H1 (cell line): ENCODE results near the gene CLUH. TPM values are rescaled to one million over a fixed set of nuclear protein-coding genes. Genes with fewer than 3 reads are reported as not detected.

Experiments
- CTCF ChIA-PET: fragments of 300-600 bp; sonication (Branson Sonifier 250); formaldehyde crosslinking; loops from one replicate; lab custom pipeline; 2021; ENCODE audit not compliant: partially characterized antibody; lab: Charles Lee
- POLR2A ChIA-PET: fragments of 300-600 bp; sonication (Branson Sonifier 250); formaldehyde crosslinking; loops from one replicate; lab custom pipeline; 2021; ENCODE audit warnings: inconsistent platforms; ENCODE audit not compliant: partially characterized antibody; lab: Charles Lee
- DNase-seq, 2 experiments: peaks; one replicate each; pipeline versions ENCODE4 v3.0.0 to v3.0.0-alpha.2; 2010 to 2022; ENCODE audit warnings: low spot score in 2 of 2, low read depth in 1 of 2, mixed read lengths in 1 of 2
- FAIRE-seq: peaks from 2 replicates; lab custom pipeline; 2011; peaks lifted over from hg19 to GRCh38; lab: Jason Lieb, UNC
- H2AFZ ChIP-seq: 2 replicates; pipeline ENCODE4 v1.8.1; 2012; ENCODE audit warnings: low read length, inconsistent platforms
- H2AK5ac ChIP-seq: 2 replicates; pipeline ENCODE4 v1.6.1; 2013; ENCODE audit warnings: low read depth, low read length
- H2BK120ac ChIP-seq: replicated peaks from 2 replicates; pipeline ENCODE3; 2013; ENCODE audit warnings: low read depth, low read length, inconsistent platforms
- H2BK12ac ChIP-seq: 2 replicates; pipeline ENCODE4 v1.6.1; 2013; ENCODE audit warnings: low read depth, low read length
- H2BK15ac ChIP-seq: 2 replicates; pipeline ENCODE4 v1.6.1; 2013; ENCODE audit warnings: low read length
- H2BK20ac ChIP-seq: 2 replicates; pipeline ENCODE4 v1.6.1; 2013; ENCODE audit warnings: low read length
- H2BK5ac ChIP-seq: 2 replicates; pipeline ENCODE4 v1.6.1; 2013; ENCODE audit warnings: low read depth, low read length
- H3K14ac ChIP-seq: 2 replicates; pipeline ENCODE4 v1.6.1; 2013; ENCODE audit warnings: inconsistent platforms; ENCODE audit not compliant: insufficient read length
- H3K18ac ChIP-seq: 2 replicates; pipeline ENCODE4 v1.6.1; 2013; ENCODE audit warnings: low read length; ENCODE audit errors: extremely low read depth
- H3K23ac ChIP-seq: 2 replicates; pipeline ENCODE4 v1.6.1; 2013; ENCODE audit warnings: inconsistent platforms; ENCODE audit not compliant: insufficient read length
- H3K23me2 ChIP-seq: 2 replicates; pipeline ENCODE4 v1.6.1; 2013; ENCODE audit warnings: low read depth, low read length
- H3K27ac ChIP-seq: 2 replicates; pipeline ENCODE4 v1.6.1; 2011; ENCODE audit warnings: low read depth, low read length, inconsistent platforms
- H3K27me3 ChIP-seq, 4 experiments: replicated peaks in 1 of 4; 1 replicate in 1 of 4; 2 replicates in 3 of 4; pipeline versions ENCODE4 v1.6.1 to v1.8.1; 2011 to 2013; ENCODE audit warnings: low read length in 3 of 4, mild to moderate bottlenecking in 3 of 4, inconsistent platforms in 2 of 4, mixed read lengths in 2 of 4, moderate library complexity in 1 of 4; ENCODE audit not compliant: control insufficient read depth in 3 of 4, insufficient read depth in 3 of 4; ENCODE audit errors: extremely low read depth in 1 of 4
- H3K36me3 ChIP-seq, 4 experiments: 2 replicates each; pipeline versions ENCODE4 v1.6.1 to v1.8.1; 2011 to 2013; ENCODE audit warnings: mild to moderate bottlenecking in 4 of 4, low read length in 3 of 4, moderate library complexity in 2 of 4, control low read depth in 1 of 4, inconsistent platforms in 1 of 4; ENCODE audit not compliant: insufficient read depth in 4 of 4, control insufficient read depth in 2 of 4
- H3K4ac ChIP-seq: replicated peaks from 2 replicates; pipeline ENCODE3; 2013; ENCODE audit warnings: low read length, low read depth, mixed read lengths, inconsistent platforms; ENCODE audit not compliant: insufficient read length
- H3K4me1 ChIP-seq, 4 experiments: replicated peaks in 1 of 4; 1 replicate in 1 of 4; 2 replicates in 3 of 4; pipeline versions ENCODE4 v1.6.1 to v1.8.1; 2011 to 2013; ENCODE audit warnings: low read length in 3 of 4, inconsistent platforms in 2 of 4, mixed read lengths in 1 of 4; ENCODE audit not compliant: insufficient read depth in 4 of 4, control insufficient read depth in 3 of 4
- H3K4me2 ChIP-seq, 2 experiments: 2 replicates each; pipeline versions ENCODE4 v1.6.1 to v1.8.1; 2011 to 2013; ENCODE audit warnings: low read depth in 2 of 2, low read length in 2 of 2, control low read depth in 1 of 2, inconsistent platforms in 1 of 2, mild to moderate bottlenecking in 1 of 2; ENCODE audit not compliant: insufficient read depth in 1 of 2
- H3K4me3 ChIP-seq, 4 experiments: fragments of 200-600, 300-600 bp in 1 of 4; sonication (generic), shearing (Covaris generic), sonication (Bioruptor Twin) in 1 of 4; 2 replicates each; pipeline versions ENCODE4 v1.5.1 to v1.8.1; 2011 to 2016; ENCODE audit warnings: low read length in 4 of 4, low read depth in 3 of 4, control low read depth in 2 of 4, inconsistent platforms in 2 of 4, mild to moderate bottlenecking in 2 of 4, mixed read lengths in 1 of 4, moderate library complexity in 1 of 4; ENCODE audit not compliant: insufficient read depth in 2 of 4; ENCODE audit errors: extremely low read depth in 1 of 4
- H3K56ac ChIP-seq: replicated peaks from 2 replicates; pipeline ENCODE3; 2013; ENCODE audit warnings: low read depth, mild to moderate bottlenecking, mixed read lengths, low read length, inconsistent platforms; ENCODE audit not compliant: insufficient read length
- H3K79me1 ChIP-seq: 2 replicates; pipeline ENCODE4 v1.6.1; 2013; ENCODE audit warnings: low read depth, low read length, control low read depth
- H3K79me2 ChIP-seq, 2 experiments: 2 replicates each; pipeline versions ENCODE4 v1.6.1 to v1.8.1; 2012 to 2013; ENCODE audit warnings: low read length in 2 of 2, mild to moderate bottlenecking in 2 of 2, inconsistent platforms in 1 of 2; ENCODE audit not compliant: insufficient read depth in 2 of 2, control insufficient read depth in 1 of 2
- H3K9ac ChIP-seq, 4 experiments: replicated peaks in 1 of 4; 1 replicate in 1 of 4; 2 replicates in 3 of 4; pipeline versions ENCODE4 v1.6.1 to v1.8.1; 2011 to 2013; ENCODE audit warnings: low read depth in 3 of 4, low read length in 3 of 4, control low read depth in 2 of 4, mild to moderate bottlenecking in 2 of 4, moderate library complexity in 2 of 4, inconsistent platforms in 1 of 4; ENCODE audit errors: extremely low read depth in 1 of 4
- H3K9me3 ChIP-seq, 2 experiments: 2 replicates each; pipeline versions ENCODE4 v1.6.1 to v1.8.1; 2012 to 2013; ENCODE audit warnings: mild to moderate bottlenecking in 2 of 2, moderate library complexity in 2 of 2, control low read depth in 1 of 2, inconsistent platforms in 1 of 2, low read depth in 1 of 2, low read length in 1 of 2, mixed read lengths in 1 of 2; ENCODE audit not compliant: insufficient read depth in 2 of 2
- H4K20me1 ChIP-seq, 2 experiments: replicated peaks in 1 of 2; 2 replicates each; pipeline versions ENCODE3 to v1.8.1; 2011 to 2013; ENCODE audit warnings: inconsistent platforms in 2 of 2, low read length in 2 of 2, mild to moderate bottlenecking in 1 of 2; ENCODE audit not compliant: insufficient read depth in 2 of 2, control insufficient read depth in 1 of 2
- H4K5ac ChIP-seq: 2 replicates; pipeline ENCODE4 v1.6.1; 2013; ENCODE audit warnings: low read length, low read depth, mixed read lengths, inconsistent platforms; ENCODE audit not compliant: insufficient read length
- H4K8ac ChIP-seq: 2 replicates; pipeline ENCODE4 v1.8.0; 2013; ENCODE audit warnings: mild to moderate bottlenecking, moderate library complexity, low read length, inconsistent platforms; ENCODE audit not compliant: insufficient read depth; ENCODE audit errors: extremely low read depth
- H4K91ac ChIP-seq: replicated peaks from 2 replicates; pipeline ENCODE3; 2013; ENCODE audit warnings: low read length, mixed read lengths, inconsistent platforms; ENCODE audit not compliant: insufficient read length
- USF2 ChIP-seq: IDR thresholded peaks from 2 replicates; pipeline ENCODE4 v1.6.1; 2011; ENCODE audit warnings: low read length, improper control_type of control experiment
- ZNF274 ChIP-seq: IDR thresholded peaks from 2 replicates; pipeline ENCODE4 v1.7.0; 2012; ENCODE audit warnings: low read length, borderline replicate concordance; ENCODE audit errors: extremely low read depth
- WGBS, 2 experiments: shearing (Covaris generic) in 1 of 2; methylation state at CpG; one replicate each; pipeline versions ENCODE4 v1.1.6 to v1.1.7; 2013 to 2015; ENCODE audit warnings: low lambda C conversion rate in 2 of 2, mixed read lengths in 2 of 2, inconsistent platforms in 1 of 2, low coverage in 1 of 2, missing lambda C conversion rate in 1 of 2; ENCODE audit not compliant: insufficient replicate concordance in 2 of 2, insufficient coverage in 1 of 2, insufficient read length in 1 of 2; ENCODE audit errors: extremely low coverage in 1 of 2, missing lambda C conversion rate in 1 of 2; 5-methylcytosine and 5-hydroxymethylcytosine counted together
- polyA plus RNA-seq, 7 experiments: library from polyadenylated mRNA; depleted of rRNA in 3 of 7; stranded (reverse) in 5 of 7; unstranded in 2 of 7; fragments of >200 nt in 5 of 7; fragments of 200-250 nt in 2 of 7; gene quantifications; 1 replicate in 5 of 7; 2 replicates in 1 of 7; 4 replicates in 1 of 7; pipeline versions ENCODE4 v1.2.1 to v1.2.3, GENCODE V29; 2011 to 2013; ENCODE audit warnings: missing spikeins in 2 of 7, mixed read lengths in 2 of 7
- total RNA-seq: library from RNA; stranded (reverse); fragmentation: NEBNext Ultra II Directional; extraction: Animal tissue kit (Norgen Biotek cat#: 25700); gene quantifications from 2 replicates; pipeline ENCODE4 v1.2.1, GENCODE V29; 2021

Gene CLUH
- total and polyA plus RNA-seq, 2 of the 8 experiments (the other 6 are each of a cell fraction or from before 2014, with no cell fraction given) = 33.6 to 98.6 TPM

- H2AFZ ChIP-seq = peak overlapping the region; percentile 43; the same call in 1 of the 2 replicates
- peaks cover 3% of the 10 kb centered on the region; the same call in 1 of the 2 replicates for H3K23me2 ChIP-seq
- H3K27me3 ChIP-seq = peaks cover 0 to 8% (median under 1%) of the 10 kb centered on the region in 4 experiments; a peak in 3 of 7 replicates
- FAIRE-seq (no peak), DNase-seq (peak in 1 of 2 experiments; percentile 88)
- H3K9me3 ChIP-seq = no peaks in the 10 kb centered on the region
- H3K14ac ChIP-seq = no peak overlapping the region
- H3K79me2 ChIP-seq = no peaks in the 10 kb centered on the region
- peak overlapping the region; percentile 7 for H2BK120ac ChIP-seq
- no peak overlapping the region for H3K56ac ChIP-seq
- H3K18ac ChIP-seq = peak overlapping the region; percentile 78
- ChIA-PET POLR2A (interaction anchor here (0.6 to 3.8 kb wide), 8 partner anchors 14 to 118 kb away, joined by 3 to 13 read pairs (median 4); no protein-coding TSS in a partner anchor), CTCF (interaction anchor here (1.0 to 4.2 kb wide), 5 partner anchors 11 to 31 kb away, joined by 3 to 21 read pairs (median 3); no protein-coding TSS in a partner anchor)
- no peak overlapping the region for H2BK15ac ChIP-seq
- H3K9ac ChIP-seq = no peak overlapping the region; a peak in 1 of 7 replicates
- peak overlapping the region; percentile 90 for H3K4ac ChIP-seq
- peak overlapping the region; percentile 47 for H4K5ac ChIP-seq
- peak overlapping the region; percentile 54 to 87 for H3K4me2 ChIP-seq
- H2BK5ac ChIP-seq = no peak overlapping the region; the same call in 1 of the 2 replicates
- H2BK20ac ChIP-seq = no peak overlapping the region
- H3K4me1 ChIP-seq = peaks cover 4 to 6% (median 4%) of the 10 kb centered on the region in 4 experiments; a peak in 5 of 7 replicates
- WGBS, 2 experiments = 4% methylated on average over 33 of the region's 46 CpGs; no CpG with 5 or more reads in 1 of the 2 experiments
- no peak overlapping the region for H3K27ac ChIP-seq
- H3K23ac ChIP-seq = no peak overlapping the region
- H4K91ac ChIP-seq = peak overlapping the region; percentile 52
- H3K36me3 ChIP-seq = no peaks in the 10 kb centered on the region
- H2AK5ac ChIP-seq = no peak overlapping the region
- peak overlapping the region; percentile 47 to 80 (median 62) for H3K4me3 ChIP-seq
- no peaks in the 10 kb centered on the region for H3K79me1 ChIP-seq
- H2BK12ac ChIP-seq = peak overlapping the region; percentile 4; the same call in 1 of the 2 replicates
- peak overlapping the region; percentile 73 for H4K8ac ChIP-seq
- H4K20me1 ChIP-seq = no peaks in the 10 kb centered on the region
- TF ChIP-seq USF2 (peak; percentile 39; the same call in 1 of the 2 replicates), ZNF274 (no peak)
Measured at GRCh38 chr17:2755891-2756724, 44.5 kb upstream of the CLUH start.
